Panc1 (cell line): ENCODE data around the gene SSBP3. TPM values are rescaled to one million over a fixed set of nuclear protein-coding genes. Genes with fewer than 3 reads are reported as not detected.
A peak's percentile ranks its signal among the peaks of the same experiment; 100 is the strongest.

Source experiments
- ATAC-seq: fragments of 200-7000 bp; cut with Tn5 transposase; 2 replicates; pipeline ENCODE4 v1.9.1; 2020; ENCODE audit warnings: mild to moderate bottlenecking, moderate library complexity
- BruUV-seq: library from RNA; stranded (reverse); fragments of 400-500 nt; replicated peaks from 2 replicates; lab custom pipeline; 2021; lab: Mats Ljungman, UMichigan
- CTCF ChIA-PET: fragments of 300-600 bp; sonication (Branson Sonifier 250); formaldehyde crosslinking; loops from one replicate; lab custom pipeline; 2022; ENCODE audit warnings: antibody characterized with exemption; lab: Charles Lee
- POLR2A ChIA-PET: fragments of 300-600 bp; sonication (Branson Sonifier 250); formaldehyde crosslinking; loops from one replicate; lab custom pipeline; 2022; ENCODE audit warnings: antibody characterized with exemption; lab: Charles Lee
- DNase-seq: peaks from one replicate; pipeline ENCODE4 v3.0.0-alpha.2; 2010; ENCODE audit warnings: low read depth, low spot score
- H3K27ac ChIP-seq: 2 replicates; pipeline ENCODE4 v1.5.1; 2011; ENCODE audit warnings: mild to moderate bottlenecking, low read length, inconsistent platforms
- H3K27me3 ChIP-seq: fragments of 200-500 bp; sonication (Bioruptor generic); 2 replicates; pipeline ENCODE4 v1.6.0; 2014; ENCODE audit warnings: low read length, inconsistent platforms; ENCODE audit not compliant: control insufficient read depth, insufficient read depth
- H3K36me3 ChIP-seq: fragments of 200-500 bp; sonication (Bioruptor generic); 2 replicates; pipeline ENCODE4 v1.5.1; 2014; ENCODE audit warnings: inconsistent platforms, mild to moderate bottlenecking, low read length, moderate library complexity; ENCODE audit not compliant: control insufficient read depth, insufficient read depth
- H3K4me1 ChIP-seq: 2 replicates; pipeline ENCODE4 v1.5.1; 2011; ENCODE audit warnings: inconsistent platforms, mild to moderate bottlenecking, low read length, moderate library complexity; ENCODE audit not compliant: control insufficient read depth, insufficient read depth
- H3K4me3 ChIP-seq, 2 experiments: 2 replicates each; pipeline ENCODE4 v1.5.1; 2011 to 2012; ENCODE audit warnings: low read depth in 2 of 2, low read length in 2 of 2, mild to moderate bottlenecking in 2 of 2, inconsistent platforms in 1 of 2, moderate library complexity in 1 of 2
- H3K9me3 ChIP-seq: fragments of 200-500 bp; sonication (Bioruptor generic); 2 replicates; pipeline ENCODE4 v1.5.1; 2014; ENCODE audit warnings: low read depth, mild to moderate bottlenecking, inconsistent platforms, low read length, moderate library complexity; ENCODE audit not compliant: control insufficient read depth, insufficient read depth
- POLR2AphosphoS5 ChIP-seq: IDR thresholded peaks from 2 replicates; pipeline ENCODE4 v1.6.1; 2012; ENCODE audit warnings: mild to moderate bottlenecking, low read depth, low read length, moderate library complexity
- REST ChIP-seq, 2 experiments: IDR thresholded peaks; 2 replicates each; pipeline ENCODE4 v1.6.1; 2011 to 2012; ENCODE audit warnings: low read depth in 2 of 2, control low read depth in 1 of 2, low read length in 1 of 2, mild to moderate bottlenecking in 1 of 2, moderate library complexity in 1 of 2; ENCODE audit not compliant: insufficient read depth in 1 of 2
- SIN3A ChIP-seq: IDR thresholded peaks from 2 replicates; pipeline ENCODE4 v1.6.1; 2012; ENCODE audit warnings: low read depth, mild to moderate bottlenecking, low read length, moderate library complexity, borderline replicate concordance; ENCODE audit not compliant: insufficient read depth
- TCF7L2 ChIP-seq: IDR thresholded peaks from 2 replicates; pipeline ENCODE4 v1.6.1; 2011; ENCODE audit warnings: mild to moderate bottlenecking, low read depth, low read length, inconsistent platforms
- in situ Hi-C: cut with HindIII; loops from 2 replicates; pipeline ENCODE4 v1.10.0; 2016; ENCODE audit warnings: low sequenced_read_pairs, low pct_unique_long_range_greater_than_20kb
- intact Hi-C: fragments of 100-400 bp; cut with micrococcal nuclease; formaldehyde crosslinking; loops from one replicate; pipeline ENCODE4 v1.10.0; 2022; ENCODE audit not compliant: unreplicated experiment
- total RNA-seq: library from RNA; stranded (reverse); gene quantifications from one replicate; pipeline ENCODE4 v1.2.1, GENCODE V29; 2021; ENCODE audit not compliant: unreplicated experiment
- TF ChIP-seq, protein P1 (sequence below): fragments of 450-650 bp; IDR thresholded peaks from 2 replicates; pipeline ENCODE4 v1.5.1; 2017; ENCODE audit warnings: mild to moderate bottlenecking

Gene SSBP3
- total RNA-seq, 1 experiment from 2014 or later = 22.5 TPM

- DNase-seq = no peak
These were observed 157.2 kb downstream of the SSBP3 start for GRCh38 chr1:54248966-54249365.

DNA sequence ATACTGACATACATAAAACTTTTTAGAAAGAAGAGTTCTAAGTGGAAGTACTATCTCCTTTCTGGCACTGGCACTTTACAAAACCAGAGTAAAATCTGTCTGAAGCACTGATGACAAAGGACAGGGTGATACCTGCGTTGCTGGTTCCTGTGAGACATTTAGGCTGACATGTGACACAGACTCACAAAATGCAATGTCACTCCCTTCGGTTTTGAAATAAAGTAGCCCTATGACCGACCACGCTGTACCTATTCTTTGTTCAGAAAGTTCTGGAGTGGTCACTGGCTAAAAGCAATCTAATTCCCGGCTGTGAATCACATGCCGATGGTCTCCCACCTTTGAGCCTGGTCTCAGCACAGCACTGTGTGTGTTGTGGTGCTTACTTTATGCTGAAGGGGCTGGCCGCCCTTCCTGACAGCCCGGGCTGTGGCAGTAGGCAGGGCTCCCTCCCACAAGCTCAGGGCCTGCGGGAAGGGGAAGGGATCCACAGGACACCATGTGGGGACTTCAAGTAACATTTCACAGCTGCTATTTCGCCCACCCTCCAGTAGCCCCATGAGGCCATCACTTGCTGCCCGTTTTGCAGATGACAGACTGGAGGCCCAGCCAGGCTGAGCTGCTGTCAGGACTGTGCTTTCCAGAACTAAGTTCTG is 158.2 kb downstream of the SSBP3 start:
- TF ChIP-seq TCF7L2 (no peak), SIN3A (no peak), REST (IDR thresholded peaks at IDR 0.05; ENCODE audit: insufficient read depth in 1 of 2, low read depth in 2 of 2, low read length in 1 of 2) (no peak), POLR2AphosphoS5 (no peak)
- TF ChIP-seq, protein P1, sequence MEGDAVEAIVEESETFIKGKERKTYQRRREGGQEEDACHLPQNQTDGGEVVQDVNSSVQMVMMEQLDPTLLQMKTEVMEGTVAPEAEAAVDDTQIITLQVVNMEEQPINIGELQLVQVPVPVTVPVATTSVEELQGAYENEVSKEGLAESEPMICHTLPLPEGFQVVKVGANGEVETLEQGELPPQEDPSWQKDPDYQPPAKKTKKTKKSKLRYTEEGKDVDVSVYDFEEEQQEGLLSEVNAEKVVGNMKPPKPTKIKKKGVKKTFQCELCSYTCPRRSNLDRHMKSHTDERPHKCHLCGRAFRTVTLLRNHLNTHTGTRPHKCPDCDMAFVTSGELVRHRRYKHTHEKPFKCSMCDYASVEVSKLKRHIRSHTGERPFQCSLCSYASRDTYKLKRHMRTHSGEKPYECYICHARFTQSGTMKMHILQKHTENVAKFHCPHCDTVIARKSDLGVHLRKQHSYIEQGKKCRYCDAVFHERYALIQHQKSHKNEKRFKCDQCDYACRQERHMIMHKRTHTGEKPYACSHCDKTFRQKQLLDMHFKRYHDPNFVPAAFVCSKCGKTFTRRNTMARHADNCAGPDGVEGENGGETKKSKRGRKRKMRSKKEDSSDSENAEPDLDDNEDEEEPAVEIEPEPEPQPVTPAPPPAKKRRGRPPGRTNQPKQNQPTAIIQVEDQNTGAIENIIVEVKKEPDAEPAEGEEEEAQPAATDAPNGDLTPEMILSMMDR = no peak
- POLR2A ChIA-PET = interaction anchor here (0.5 kb wide), 1 partner anchor 67 kb away, joined by 3 read pairs; no protein-coding TSS in a partner anchor
- Histone ChIP-seq H3K4me3 (no peak overlapping the region), H3K9me3 (no peaks in the 10 kb centered on the region), H3K27ac (no peak overlapping the region), H3K27me3 (no peaks in the 10 kb centered on the region), H3K4me1 (peaks cover 24% of the 10 kb centered on the region), H3K36me3 (no peaks in the 10 kb centered on the region)
- in situ Hi-C loops = no loop called here
- ATAC-seq = no peak
- CTCF ChIA-PET = no interaction called here
- no peak for DNase-seq
- intact Hi-C loops = no loop called here
- no TSS peak for BruUV-seq

More at GRCh38 chr1:54248966-54249365, 157.2 kb downstream of the SSBP3 start:
- H3K27me3 ChIP-seq = no peaks in the 10 kb centered on the region
- H3K36me3 ChIP-seq = no peaks in the 10 kb centered on the region
- no peak overlapping the region for H3K4me3 ChIP-seq
- ChIA-PET CTCF (no interaction called here), POLR2A (interaction anchor here (0.7 kb wide), 1 partner anchor 243 kb away, joined by 7 read pairs; no protein-coding TSS in a partner anchor)
- peak overlapping the region; percentile 54; the same call in 1 of the 2 replicates for H3K27ac ChIP-seq
- ATAC-seq = no peak
- intact Hi-C loops (no loop called here), in situ Hi-C loops (no loop called here)
- H3K4me1 ChIP-seq = peaks cover 32% of the 10 kb centered on the region
- TF ChIP-seq, protein P1 = no peak
- TF ChIP-seq SIN3A (no peak), POLR2AphosphoS5 (no peak), REST (IDR thresholded peaks at IDR 0.05; ENCODE audit: insufficient read depth in 1 of 2, low read depth in 2 of 2, low read length in 1 of 2) (no peak), TCF7L2 (no peak)
- no TSS peak for BruUV-seq
- no peaks in the 10 kb centered on the region for H3K9me3 ChIP-seq
